NCI-H774 (cell line): Measurements from ENCODE around the gene GTF2H3.
"Not testable (repeated sequence)": the region's sequence is repeated elsewhere in the genome, so short reads cannot be mapped to it uniquely, and the experiment has no call there.

Experiments used
- DNase-seq: peaks from one replicate; lab custom pipeline; 2025; lab: John Stamatoyannopoulos, UW

Gene GTF2H3

GRCh38 chr12:123633379-123634141 is at the start of gene GTF2H3, which contains the start of gene EIF2B1:
GTF2H3 (plus strand) TSS chr12:123633829; CDS start chr12:123633860, 31 bp downstream.
EIF2B1 (minus strand) TSS chr12:123633686; CDS start chr12:123633557, 129 bp downstream.
- DNase-seq = peak; percentile 99

- DNase-seq = no peak
These were observed 41.7 kb upstream of the GTF2H3 start for GRCh38 chr12:123591702-123592481.

- no peak for DNase-seq
These were observed 37.9 kb upstream of the GTF2H3 start for GRCh38 chr12:123595729-123596128.

GRCh38 chr12:123597100-123597499 is 36.5 kb upstream of the GTF2H3 start:
- no peak for DNase-seq

GRCh38 chr12:123598522-123598921 is 35.1 kb upstream of the GTF2H3 start:
- DNase-seq = no peak

GRCh38 chr12:123599310-123599709 is 34.3 kb upstream of the GTF2H3 start:
- no peak for DNase-seq

- DNase-seq = no peak
These were observed 33.9 kb upstream of the GTF2H3 start for GRCh38 chr12:123599721-123600120.

GRCh38 chr12:123601602-123602489 is 31.8 kb upstream of the GTF2H3 start, which contains the start of gene DDX55:
DDX55 (plus strand) TSS chr12:123602099; CDS start chr12:123602149, 50 bp downstream.
- DNase-seq = peak; percentile 91

GRCh38 chr12:123602651-123603195 is 30.9 kb upstream of the GTF2H3 start:
- no peak for DNase-seq

GRCh38 chr12:123603495-123603894 is 30.1 kb upstream of the GTF2H3 start:
- DNase-seq = not testable (repeated sequence)

GRCh38 chr12:123607756-123608155 is 25.9 kb upstream of the GTF2H3 start:
- DNase-seq = no peak

- no peak for DNase-seq
These were observed 25.4 kb upstream of the GTF2H3 start for GRCh38 chr12:123608182-123608581.

- no peak for DNase-seq
These were observed 19.5 kb upstream of the GTF2H3 start for GRCh38 chr12:123614110-123614509.

GRCh38 chr12:123614531-123614930 is 19.1 kb upstream of the GTF2H3 start:
- no peak for DNase-seq

- DNase-seq = no peak
These were observed 16.5 kb upstream of the GTF2H3 start for GRCh38 chr12:123617144-123617543.

GRCh38 chr12:123617580-123617979 is 16.0 kb upstream of the GTF2H3 start:
- DNase-seq = no peak

GRCh38 chr12:123621101-123621500 is 12.5 kb upstream of the GTF2H3 start:
- no peak for DNase-seq

GRCh38 chr12:123621619-123622530 is 11.8 kb upstream of the GTF2H3 start:
- no peak for DNase-seq

GRCh38 chr12:123634142-123634561 is 523 bp downstream of the GTF2H3 start:
- DNase-seq = no peak

GRCh38 chr12:123643911-123644310 is 10.3 kb downstream of the GTF2H3 start:
- DNase-seq = no peak

- DNase-seq = no peak
These were observed 11.8 kb downstream of the GTF2H3 start for GRCh38 chr12:123645380-123645779.
